Measurements from ENCODE around the gene KIAA1217.

Gene KIAA1217

GRCh38 chr10:24463611-24464426 lies 254.9 kb downstream of the KIAA1217 start:
- H3K27me3 ChIP-seq (ENCODE audit: insufficient read depth, low read length, poor library complexity, severe bottlenecking) = no peaks in the 10 kb centered on the region
- H3K79me2 ChIP-seq (ENCODE audit: insufficient read depth, low read length) = peaks cover 7% of the 10 kb centered on the region; the same call in 1 of the 2 replicates
- no peaks in the 10 kb centered on the region for H3K36me3 ChIP-seq (ENCODE audit: insufficient read depth, low read length)
- H3K4me3 ChIP-seq (ENCODE audit: low read length, poor library complexity, severe bottlenecking) = peak overlapping the region; percentile 18
- TF ChIP-seq EZH2phosphoT487 (IDR thresholded peaks at IDR 0.05; ENCODE audit: borderline replicate concordance) (no peak), CTCF (conservative IDR thresholded peaks at IDR 0.05; ENCODE audit: low read length) (no peak)
- peaks cover 76% of the 10 kb centered on the region for H3K4me1 ChIP-seq (ENCODE audit: insufficient read depth, low read length, poor library complexity, severe bottlenecking)
- H3K9me2 ChIP-seq (replicated peaks; ENCODE audit: low read depth, low read length) = no peaks in the 10 kb centered on the region
- no peaks in the 10 kb centered on the region for H4K20me1 ChIP-seq (ENCODE audit: insufficient read depth, low read length, poor library complexity, severe bottlenecking)
- peak overlapping the region; percentile 61 for H3K9ac ChIP-seq (ENCODE audit: low read depth, low read length, poor library complexity, severe bottlenecking)
- no peaks in the 10 kb centered on the region for H3K9me3 ChIP-seq (ENCODE audit: insufficient read depth, low read depth, low read length)
- peaks cover 4% of the 10 kb centered on the region; the same call in 1 of the 2 replicates for H3F3A ChIP-seq (ENCODE audit: low read depth)
- peak overlapping the region; percentile 43 for H3K4me2 ChIP-seq (ENCODE audit: low read depth, low read length, poor library complexity, severe bottlenecking)
- peak overlapping the region; percentile 41 for H2AFZ ChIP-seq (ENCODE audit: low read length)

- Histone ChIP-seq H3K36me3 (ENCODE audit: insufficient read depth, low read length) (no peaks in the 10 kb centered on the region), H3K79me2 (ENCODE audit: insufficient read depth, low read length) (peaks cover 10% of the 10 kb centered on the region; the same call in 1 of the 2 replicates), H3K9me3 (ENCODE audit: insufficient read depth, low read depth, low read length) (no peaks in the 10 kb centered on the region), H2AFZ (ENCODE audit: low read length) (no peak overlapping the region), H3K9me2 (replicated peaks; ENCODE audit: low read depth, low read length) (no peaks in the 10 kb centered on the region), H3K9ac (ENCODE audit: low read depth, low read length, poor library complexity, severe bottlenecking) (peak overlapping the region; percentile 61), H4K20me1 (ENCODE audit: insufficient read depth, low read length, poor library complexity, severe bottlenecking) (no peaks in the 10 kb centered on the region), H3K27me3 (ENCODE audit: insufficient read depth, low read length, poor library complexity, severe bottlenecking) (no peaks in the 10 kb centered on the region), H3F3A (ENCODE audit: low read depth) (peaks cover 4% of the 10 kb centered on the region; the same call in 1 of the 2 replicates), H3K4me2 (ENCODE audit: low read depth, low read length, poor library complexity, severe bottlenecking) (peak overlapping the region; percentile 75), H3K4me3 (ENCODE audit: low read length, poor library complexity, severe bottlenecking) (peak overlapping the region; percentile 70), H3K4me1 (ENCODE audit: insufficient read depth, low read length, poor library complexity, severe bottlenecking) (peaks cover 76% of the 10 kb centered on the region)
- no peak for TF ChIP-seq EZH2phosphoT487 (IDR thresholded peaks at IDR 0.05; ENCODE audit: borderline replicate concordance)
- TF ChIP-seq CTCF (conservative IDR thresholded peaks at IDR 0.05; ENCODE audit: low read length) = no peak
Measured at GRCh38 chr10:24465124-24465874, 256.4 kb downstream of the KIAA1217 start.

GRCh38 chr10:24465891-24466818 lies 257.2 kb downstream of the KIAA1217 start:
- TF ChIP-seq CTCF (conservative IDR thresholded peaks at IDR 0.05; ENCODE audit: low read length) (no peak), EZH2phosphoT487 (IDR thresholded peaks at IDR 0.05; ENCODE audit: borderline replicate concordance) (no peak)
- H3K4me2 ChIP-seq (ENCODE audit: low read depth, low read length, poor library complexity, severe bottlenecking) = peak overlapping the region; percentile 75
- no peaks in the 10 kb centered on the region for H3K27me3 ChIP-seq (ENCODE audit: insufficient read depth, low read length, poor library complexity, severe bottlenecking)
- H3F3A ChIP-seq (ENCODE audit: low read depth) = peaks cover 4% of the 10 kb centered on the region; the same call in 1 of the 2 replicates
- no peaks in the 10 kb centered on the region for H3K9me2 ChIP-seq (replicated peaks; ENCODE audit: low read depth, low read length)
- H3K4me3 ChIP-seq (ENCODE audit: low read length, poor library complexity, severe bottlenecking) = peak overlapping the region; percentile 70
- peak overlapping the region; percentile 61 for H3K9ac ChIP-seq (ENCODE audit: low read depth, low read length, poor library complexity, severe bottlenecking)
- H3K79me2 ChIP-seq (ENCODE audit: insufficient read depth, low read length) = peaks cover 13% of the 10 kb centered on the region; the same call in 1 of the 2 replicates
- peak overlapping the region; percentile 61; the same call in 1 of the 2 replicates for H2AFZ ChIP-seq (ENCODE audit: low read length)
- H3K9me3 ChIP-seq (ENCODE audit: insufficient read depth, low read depth, low read length) = no peaks in the 10 kb centered on the region
- H4K20me1 ChIP-seq (ENCODE audit: insufficient read depth, low read length, poor library complexity, severe bottlenecking) = no peaks in the 10 kb centered on the region
- peaks cover 77% of the 10 kb centered on the region for H3K4me1 ChIP-seq (ENCODE audit: insufficient read depth, low read length, poor library complexity, severe bottlenecking)
- H3K36me3 ChIP-seq (ENCODE audit: insufficient read depth, low read length) = no peaks in the 10 kb centered on the region
